K562 (cell line): Measurements from ENCODE around the gene ZMYM1. TPM values are rescaled to one million over a fixed set of nuclear protein-coding genes. Genes with fewer than 3 reads are reported as not detected.

ENCODE experiments used
- ATAC-seq: fragments of 200-7000 bp; cut with Tn5 transposase; 3 replicates; pipeline ENCODE4 v1.9.1; 2020; ENCODE audit warnings: moderate library complexity
- BruUV-seq: library from RNA; stranded (reverse); fragments of 400-500 nt; replicated peaks from 2 replicates; lab custom pipeline; 2021; lab: Mats Ljungman, UMichigan
- CTCF ChIA-PET: fragments of 300-600 bp; formaldehyde crosslinking; extraction: SDS; loops from one replicate; lab custom pipeline; 2021; ENCODE audit warnings: low intra/inter-chr PET ratio; lab: Yijun Ruan, JAX
- POLR2A ChIA-PET: fragments of 300-600, 350-650 bp; sonication (Branson Sonifier 250); formaldehyde crosslinking; extraction: SDS; loops from one replicate; lab custom pipeline; 2021; ENCODE audit warnings: antibody characterized with exemption, inconsistent platforms; lab: Yijun Ruan, JAX
- DNase-seq, 4 experiments: peaks; one replicate each; pipeline versions ENCODE4 v3.0.0 to v3.0.0-alpha.2; 2011 to 2018; ENCODE audit warnings: low spot score in 3 of 4, mixed read lengths in 3 of 4; ENCODE audit errors: extremely low read depth in 1 of 4
- FAIRE-seq: peaks from 2 replicates; lab custom pipeline; 2011; peaks lifted over from hg19 to GRCh38; lab: Jason Lieb, UNC
- H2AFZ ChIP-seq: 2 replicates; pipeline ENCODE4 v1.6.0; 2011; ENCODE audit warnings: low read depth, low read length, control low read depth, inconsistent platforms
- H3K27ac ChIP-seq: fragments of 200-600 bp; 3 replicates; pipeline ENCODE4 v1.8.0; 2011; ENCODE audit warnings: low read depth, mild to moderate bottlenecking, control low read depth, inconsistent platforms, low read length, moderate library complexity, mixed read lengths; ENCODE audit errors: extremely low read depth
- H3K27me3 ChIP-seq, 2 experiments: fragments of 300-600 bp in 1 of 2; 2 replicates in 1 of 2; 3 replicates in 1 of 2; pipeline versions ENCODE4 v1.6.0 to v1.8.0; 2011; ENCODE audit warnings: inconsistent platforms in 2 of 2, low read length in 2 of 2, mild to moderate bottlenecking in 1 of 2, mixed read lengths in 1 of 2, moderate library complexity in 1 of 2; ENCODE audit not compliant: control insufficient read depth in 2 of 2, insufficient read depth in 2 of 2
- H3K36me3 ChIP-seq: fragments of 300-600 bp; 3 replicates; pipeline ENCODE4 v1.8.0; 2011; ENCODE audit warnings: mild to moderate bottlenecking, low read length, inconsistent platforms; ENCODE audit not compliant: control insufficient read depth, insufficient read depth
- H3K4me1 ChIP-seq, 2 experiments: fragments of 200-600 bp in 1 of 2; replicated peaks in 1 of 2; 2 replicates in 1 of 2; 3 replicates in 1 of 2; pipeline versions ENCODE4 v1.5.1 to v1.8.0; 2011; ENCODE audit warnings: inconsistent platforms in 2 of 2, low read length in 2 of 2, mild to moderate bottlenecking in 1 of 2, mixed read lengths in 1 of 2, moderate library complexity in 1 of 2; ENCODE audit not compliant: control insufficient read depth in 2 of 2, insufficient read depth in 2 of 2
- H3K4me2 ChIP-seq: 2 replicates; pipeline ENCODE4 v1.6.1; 2011; ENCODE audit warnings: low read length, control low read depth, inconsistent platforms, mixed read lengths; ENCODE audit not compliant: insufficient read depth
- H3K4me3 ChIP-seq: fragments of 200-600 bp; sonication (generic), shearing (Covaris generic); 2 replicates; pipeline ENCODE4 v1.5.1; 2016; ENCODE audit warnings: control low read depth, inconsistent platforms
- H3K79me2 ChIP-seq: fragments of 200-600 bp; 3 replicates; pipeline ENCODE4 v1.8.0; 2011; ENCODE audit warnings: low read length, inconsistent platforms; ENCODE audit not compliant: control insufficient read depth, insufficient read depth
- H3K9ac ChIP-seq, 2 experiments: 2 replicates each; pipeline versions ENCODE4 v1.6.0 to v1.6.1; 2011; ENCODE audit warnings: low read depth in 2 of 2, low read length in 2 of 2, control low read depth in 1 of 2, inconsistent platforms in 1 of 2, mild to moderate bottlenecking in 1 of 2, mixed read lengths in 1 of 2; ENCODE audit not compliant: insufficient read depth in 1 of 2
- H3K9me1 ChIP-seq: one replicate; pipeline ENCODE4 v1.6.0; 2011; ENCODE audit warnings: inconsistent platforms, mild to moderate bottlenecking, low read length, moderate library complexity; ENCODE audit not compliant: control insufficient read depth, insufficient read depth
- H3K9me3 ChIP-seq: replicated peaks from 2 replicates; pipeline ENCODE4 v1.5.1; 2011; ENCODE audit warnings: low read depth, low read length, inconsistent platforms; ENCODE audit not compliant: control insufficient read depth, insufficient read depth
- H4K20me1 ChIP-seq: replicated peaks from 2 replicates; pipeline ENCODE4 v1.6.1; 2011; ENCODE audit warnings: low read length, inconsistent platforms, mixed read lengths; ENCODE audit not compliant: control insufficient read depth, insufficient read depth
- MXD1 ChIP-seq: fragments of 250-450 bp; sonication (Bioruptor Pico); IDR thresholded peaks from 2 replicates; pipeline ENCODE4 v1.8.0; 2021; ENCODE audit warnings: borderline replicate concordance, mild to moderate bottlenecking, moderate library complexity; ENCODE audit not compliant: poor library complexity, severe bottlenecking
- NFIC ChIP-seq: fragments of 450-650 bp; IDR thresholded peaks from 2 replicates; pipeline ENCODE4 v1.6.1; 2017; ENCODE audit warnings: mild to moderate bottlenecking, inconsistent platforms
- NFIX ChIP-seq: fragments of 250-450 bp; sonication (Bioruptor Pico); IDR thresholded peaks from 2 replicates; pipeline ENCODE4 v1.4.0; 2020; ENCODE audit warnings: low read depth, mild to moderate bottlenecking, moderate library complexity
- WGBS: fragments of 100-300 bp; shearing (Covaris generic); methylation state at CpG from one replicate; pipeline ENCODE4 v1.1.6; 2016; ENCODE audit warnings: low coverage, mixed read lengths; ENCODE audit not compliant: insufficient coverage; ENCODE audit errors: missing lambda C conversion rate; 5-methylcytosine and 5-hydroxymethylcytosine counted together
- in situ Hi-C: fragments of 300-500 bp; cut with MboI; formaldehyde crosslinking; loops from 4 replicates; pipeline ENCODE4 v1.15.0; 2018; ENCODE audit warnings: inconsistent platforms, mixed read lengths
- intact Hi-C: fragments of 100-400 bp; cut with micrococcal nuclease; formaldehyde crosslinking; loops from 2 replicates; pipeline ENCODE4 v1.14.2; 2022
- polyA plus RNA-seq, 8 experiments: library from polyadenylated mRNA; depleted of rRNA in 4 of 8; stranded (reverse) in 5 of 8; unstranded in 3 of 8; fragments of >200 nt; fragmentation: Nextera tagmentation in 2 of 8; fragmentation: Illumina TruSeq in 1 of 8; extraction: Ambion mirVana in 2 of 8; extraction: Trizol in 1 of 8; gene quantifications; 2 replicates each; pipeline versions ENCODE4 v1.2.1 to v1.2.3, GENCODE V29; 2011 to 2014; ENCODE audit warnings: inconsistent platforms in 1 of 8, missing spikeins in 1 of 8
- total RNA-seq, 7 experiments: library from RNA; depleted of rRNA in 6 of 7; stranded (reverse); fragments of >200 nt in 6 of 7; fragmentation: Illumina TruSeq in 2 of 7; extraction: Trizol in 2 of 7; gene quantifications; 2 replicates each; pipeline versions ENCODE4 v1.2.1 to v1.2.3, GENCODE V29; 2011 to 2021; ENCODE audit warnings: low replicate concordance in 1 of 7

Gene ZMYM1
- total and polyA plus RNA-seq, 9 of the 15 experiments (the other 6 are each of a cell fraction or from before 2014, with no cell fraction given), result 7.5 to 25.4 (median 15.8) TPM

- no peak for ATAC-seq
- H3K9me3 ChIP-seq, result no peaks in the 10 kb centered on the region
- no peak overlapping the region for H3K27ac ChIP-seq
- WGBS, result 75% methylated on average over 8 of the region's 8 CpGs
- ChIA-PET CTCF (no interaction called here), POLR2A (interaction anchor here (0.5 to 0.6 kb wide), 2 partner anchors 8 to 77 kb away, joined by 3 read pairs; partner anchors contain the start of gene SFPQ)
- no peak for DNase-seq
- intact Hi-C loops, result no loop called here
- FAIRE-seq, result no peak
- no peak overlapping the region for H3K4me3 ChIP-seq
- H3K79me2 ChIP-seq, result no peaks in the 10 kb centered on the region
- TF ChIP-seq NFIC (peak; percentile 85), MXD1 (CRISPR knock-in tag) (no peak), NFIX (peak; percentile 68)
- TF ChIP-seq, all 486 proteins: peak for 2
- no peaks in the 10 kb centered on the region for H3K27me3 ChIP-seq
- no peaks in the 10 kb centered on the region for H4K20me1 ChIP-seq
- H3K36me3 ChIP-seq, result peaks cover 18% of the 10 kb centered on the region; the same call in 2 of the 3 replicates
- H3K4me1 ChIP-seq, result peaks cover 0 to 3% of the 10 kb centered on the region in 2 experiments; a peak in 1 of 5 replicates
- H3K9ac ChIP-seq, result no peak overlapping the region
- no peak overlapping the region for H2AFZ ChIP-seq
- no TSS peak for BruUV-seq
- H3K4me2 ChIP-seq, result no peak overlapping the region
- H3K9me1 ChIP-seq, result no peaks in the 10 kb centered on the region
- in situ Hi-C loops, result no loop called here
Measured at GRCh38 chr1:35115459-35116383, 36.5 kb downstream of the ZMYM1 start.
